ENCODE data around the gene CHAC1. TPM values are rescaled to one million over a fixed set of nuclear protein-coding genes. Genes with fewer than 3 reads are reported as not detected.

CHAC1 gene
- total RNA-seq, 1 experiment from 2014 or later = 49.4 TPM

GRCh38 chr15:40929660-40930429 is 23.4 kb upstream of the CHAC1 start:
- Mint-ChIP-seq H3K9me3 (ENCODE audit: unreplicated experiment) (no peaks in the 10 kb centered on the region), H3K27me3 (ENCODE audit: insufficient read depth, unreplicated experiment) (peaks cover 51% of the 10 kb centered on the region), H3K27ac (ENCODE audit: low read depth, unreplicated experiment) (no peak overlapping the region), H3K36me3 (ENCODE audit: insufficient read depth, unreplicated experiment) (no peaks in the 10 kb centered on the region), H3K4me3 (ENCODE audit: unreplicated experiment) (peak overlapping the region; percentile 72), H3K4me1 (ENCODE audit: insufficient read depth, unreplicated experiment) (peaks cover 13% of the 10 kb centered on the region)
- TF ChIP-seq, protein P1, sequence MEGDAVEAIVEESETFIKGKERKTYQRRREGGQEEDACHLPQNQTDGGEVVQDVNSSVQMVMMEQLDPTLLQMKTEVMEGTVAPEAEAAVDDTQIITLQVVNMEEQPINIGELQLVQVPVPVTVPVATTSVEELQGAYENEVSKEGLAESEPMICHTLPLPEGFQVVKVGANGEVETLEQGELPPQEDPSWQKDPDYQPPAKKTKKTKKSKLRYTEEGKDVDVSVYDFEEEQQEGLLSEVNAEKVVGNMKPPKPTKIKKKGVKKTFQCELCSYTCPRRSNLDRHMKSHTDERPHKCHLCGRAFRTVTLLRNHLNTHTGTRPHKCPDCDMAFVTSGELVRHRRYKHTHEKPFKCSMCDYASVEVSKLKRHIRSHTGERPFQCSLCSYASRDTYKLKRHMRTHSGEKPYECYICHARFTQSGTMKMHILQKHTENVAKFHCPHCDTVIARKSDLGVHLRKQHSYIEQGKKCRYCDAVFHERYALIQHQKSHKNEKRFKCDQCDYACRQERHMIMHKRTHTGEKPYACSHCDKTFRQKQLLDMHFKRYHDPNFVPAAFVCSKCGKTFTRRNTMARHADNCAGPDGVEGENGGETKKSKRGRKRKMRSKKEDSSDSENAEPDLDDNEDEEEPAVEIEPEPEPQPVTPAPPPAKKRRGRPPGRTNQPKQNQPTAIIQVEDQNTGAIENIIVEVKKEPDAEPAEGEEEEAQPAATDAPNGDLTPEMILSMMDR (IDR thresholded peaks at IDR 0.05; ENCODE audit: unreplicated experiment) = no peak
- no TSS peak for BruUV-seq (replicated peaks)
- POLR2A ChIA-PET = interaction anchor here (0.5 to 2.4 kb wide), 4 partner anchors 12 to 278 kb away, joined by 3 to 7 read pairs (median 4); no protein-coding TSS in a partner anchor
- DNase-seq (ENCODE audit: unreplicated experiment) = peak; percentile 54
- CTCF ChIA-PET = interaction anchor here (1.1 to 6.1 kb wide), 6 partner anchors 12 to 256 kb away, joined by 4 to 48 read pairs (median 5); no protein-coding TSS in a partner anchor
- intact Hi-C loops (cut with micrococcal nuclease) = no loop called here

DNA sequence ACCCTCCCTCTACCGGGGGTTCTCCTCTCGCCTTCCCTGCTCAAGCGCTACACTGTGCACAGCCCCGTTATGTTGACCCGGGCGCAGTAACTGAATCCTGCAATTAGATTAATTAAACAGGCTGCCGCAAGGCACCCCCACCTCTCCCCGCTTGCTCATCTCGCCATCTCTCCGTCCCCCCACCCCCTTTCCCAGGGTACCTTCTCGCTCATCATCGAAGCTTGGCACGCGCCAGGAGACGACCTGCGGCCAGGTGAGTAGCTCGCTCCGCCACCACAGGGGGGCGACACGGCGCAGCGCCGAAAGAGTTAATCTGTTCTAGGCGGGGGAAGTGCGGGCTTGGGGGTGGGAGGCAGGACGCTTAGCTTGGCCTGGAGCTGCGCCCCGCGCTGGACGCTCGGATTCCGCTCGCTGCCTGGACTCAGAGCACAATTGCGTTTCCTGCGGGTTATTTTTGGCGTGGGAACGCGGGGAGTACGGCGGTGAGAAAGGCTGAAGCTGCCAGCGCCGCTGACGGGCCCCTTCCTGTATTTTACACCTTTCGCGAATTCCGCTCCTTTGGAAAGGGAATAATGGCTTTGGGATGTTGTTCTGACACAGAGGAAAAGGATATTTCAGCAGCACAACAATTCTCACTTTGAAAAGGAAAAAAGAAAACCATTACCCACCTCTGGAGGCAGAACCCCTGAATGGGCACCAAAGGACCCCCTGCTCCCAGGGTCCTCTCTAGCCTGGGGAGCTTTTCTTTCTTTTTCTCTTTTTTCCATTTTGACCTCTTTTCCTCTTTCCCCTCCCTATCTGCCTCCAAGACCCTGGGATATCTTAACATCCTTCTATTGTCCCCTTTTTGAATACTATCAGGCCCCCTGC is 22.6 kb upstream of the CHAC1 start:
- Mint-ChIP-seq H3K36me3 (ENCODE audit: insufficient read depth, unreplicated experiment) (no peaks in the 10 kb centered on the region), H3K4me3 (ENCODE audit: unreplicated experiment) (peak overlapping the region; percentile 72), H3K9me3 (ENCODE audit: unreplicated experiment) (no peaks in the 10 kb centered on the region), H3K4me1 (ENCODE audit: insufficient read depth, unreplicated experiment) (peaks cover 13% of the 10 kb centered on the region), H3K27me3 (ENCODE audit: insufficient read depth, unreplicated experiment) (peaks cover 51% of the 10 kb centered on the region), H3K27ac (ENCODE audit: low read depth, unreplicated experiment) (no peak overlapping the region)
- ChIA-PET CTCF (interaction anchor here (0.6 to 6.1 kb wide), 14 partner anchors 11 to 1188 kb away, joined by 3 to 48 read pairs (median 4); no protein-coding TSS in a partner anchor), POLR2A (interaction anchor here (0.5 to 2.4 kb wide), 3 partner anchors 9 to 277 kb away, joined by 3 to 7 read pairs (median 3); no protein-coding TSS in a partner anchor)
- TF ChIP-seq, protein P1 (IDR thresholded peaks at IDR 0.05; ENCODE audit: unreplicated experiment) = peak; percentile 53
- intact Hi-C loops (cut with micrococcal nuclease) = no loop called here
- BruUV-seq (replicated peaks) = no TSS peak
- DNase-seq (ENCODE audit: unreplicated experiment) = peak; percentile 48

DNA sequence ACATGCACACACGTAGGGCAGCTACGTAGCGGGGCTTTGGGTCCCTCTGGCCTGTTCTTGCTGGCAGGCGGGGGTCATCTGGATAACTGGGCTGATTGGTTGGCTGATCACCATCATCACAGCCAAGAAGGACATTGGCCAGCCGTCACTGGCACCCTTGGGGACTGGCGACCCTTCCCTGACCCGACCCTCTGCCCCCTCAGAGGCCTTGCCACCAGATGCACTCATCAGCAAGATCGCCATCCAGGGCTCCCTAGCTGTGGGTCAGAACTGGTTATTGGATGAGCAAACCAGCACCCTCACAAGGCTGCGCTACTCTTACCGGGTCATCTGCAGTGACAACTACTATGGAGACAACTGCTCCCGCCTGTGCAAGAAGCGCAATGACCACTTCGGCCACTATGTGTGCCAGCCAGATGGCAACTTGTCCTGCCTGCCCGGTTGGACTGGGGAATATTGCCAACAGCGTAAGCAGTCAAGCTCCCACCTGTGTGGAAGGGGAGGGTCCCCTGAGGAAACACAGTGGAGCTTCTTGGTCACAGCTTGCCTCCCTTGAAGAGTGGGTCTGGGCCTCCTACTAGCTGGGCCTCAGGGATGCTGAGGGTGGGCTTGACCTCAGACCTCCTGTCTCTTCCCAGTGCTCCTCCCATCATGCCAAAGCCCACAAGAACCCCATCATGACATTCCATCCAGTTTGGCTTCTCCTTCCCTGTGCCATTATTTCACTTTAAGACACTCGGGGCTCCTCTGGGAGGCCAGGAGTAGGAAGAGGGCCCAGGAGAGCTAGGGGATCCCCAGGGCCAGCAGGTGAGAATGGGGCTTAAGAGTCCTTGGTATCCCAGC is 21.8 kb upstream of the CHAC1 start:
- H3K36me3 Mint-ChIP-seq (ENCODE audit: insufficient read depth, unreplicated experiment) = no peaks in the 10 kb centered on the region
- intact Hi-C loops (cut with micrococcal nuclease) = no loop called here
- no peaks in the 10 kb centered on the region for H3K9me3 Mint-ChIP-seq (ENCODE audit: unreplicated experiment)
- ChIA-PET CTCF (interaction anchor here (0.6 to 6.1 kb wide), 9 partner anchors 10 to 1187 kb away, joined by 3 to 48 read pairs (median 4); no protein-coding TSS in a partner anchor), POLR2A (interaction anchor here (0.9 to 2.4 kb wide), 2 partner anchors 8 to 10 kb away, joined by 3 to 7 read pairs; no protein-coding TSS in a partner anchor)
- BruUV-seq (replicated peaks) = no TSS peak
- TF ChIP-seq, protein P1 (IDR thresholded peaks at IDR 0.05; ENCODE audit: unreplicated experiment) = no peak
- H3K4me3 Mint-ChIP-seq (ENCODE audit: unreplicated experiment) = peak overlapping the region; percentile 72
- no peak overlapping the region for H3K27ac Mint-ChIP-seq (ENCODE audit: low read depth, unreplicated experiment)
- H3K27me3 Mint-ChIP-seq (ENCODE audit: insufficient read depth, unreplicated experiment) = peaks cover 51% of the 10 kb centered on the region
- DNase-seq (ENCODE audit: unreplicated experiment) = no peak
- peaks cover 13% of the 10 kb centered on the region for H3K4me1 Mint-ChIP-seq (ENCODE audit: insufficient read depth, unreplicated experiment)

All from MCF 10A (cell line).